ENCODE data around the gene STAT5B. TPM values are rescaled to one million over a fixed set of nuclear protein-coding genes. Genes with fewer than 3 reads are reported as not detected.

The STAT5B gene
- total and polyA plus RNA-seq, 10 donors, result 26.4 to 171 (median 101) TPM

DNA sequence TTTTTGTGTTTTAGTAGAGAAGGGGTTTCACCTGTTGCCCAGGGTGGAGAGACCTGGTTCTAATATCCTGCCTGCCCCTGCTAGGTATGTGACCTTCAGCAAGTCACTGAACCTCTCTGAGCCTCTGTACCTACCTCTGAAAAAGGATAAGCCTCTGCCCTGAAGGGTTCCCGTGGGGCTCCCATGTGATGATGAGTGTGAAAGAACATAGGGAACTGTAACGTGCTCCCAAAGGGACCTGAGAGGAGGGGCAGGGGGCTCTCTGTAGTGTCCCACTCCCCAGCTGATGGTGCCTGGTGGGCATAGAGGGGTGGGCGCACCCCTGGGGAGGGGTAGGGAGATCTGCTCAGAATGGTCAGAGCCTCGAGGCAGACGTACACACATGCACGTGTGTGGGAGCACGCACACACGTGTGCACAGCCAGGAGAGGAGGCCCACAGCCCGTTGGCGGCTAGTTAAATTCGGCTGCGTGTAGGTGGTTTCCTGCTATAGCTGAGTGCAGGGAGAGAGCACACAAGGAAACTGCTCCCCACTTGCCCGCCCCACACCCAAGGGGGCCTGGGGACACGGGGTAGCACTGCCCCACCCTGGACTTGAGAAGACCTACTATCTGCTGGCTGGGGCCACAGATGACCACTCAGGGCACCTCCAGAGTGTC lies 101.9 kb downstream of the STAT5B start:
- Histone ChIP-seq H3K27ac (no peak overlapping the region), H3K36me3 (no peaks in the 10 kb centered on the region), H3K4me1 (peaks cover 9 to 18% (median 14%) of the 10 kb centered on the region in 6 donors), H3K9me3 (no peaks in the 10 kb centered on the region), H3K27me3 (replicated peaks in 1 of 7) (peaks cover 0 to 2% (median 0%) of the 10 kb centered on the region in 7 donors), H3K4me3 (no peak overlapping the region)
- no peak for DNase-seq
- TF ChIP-seq, protein P1, sequence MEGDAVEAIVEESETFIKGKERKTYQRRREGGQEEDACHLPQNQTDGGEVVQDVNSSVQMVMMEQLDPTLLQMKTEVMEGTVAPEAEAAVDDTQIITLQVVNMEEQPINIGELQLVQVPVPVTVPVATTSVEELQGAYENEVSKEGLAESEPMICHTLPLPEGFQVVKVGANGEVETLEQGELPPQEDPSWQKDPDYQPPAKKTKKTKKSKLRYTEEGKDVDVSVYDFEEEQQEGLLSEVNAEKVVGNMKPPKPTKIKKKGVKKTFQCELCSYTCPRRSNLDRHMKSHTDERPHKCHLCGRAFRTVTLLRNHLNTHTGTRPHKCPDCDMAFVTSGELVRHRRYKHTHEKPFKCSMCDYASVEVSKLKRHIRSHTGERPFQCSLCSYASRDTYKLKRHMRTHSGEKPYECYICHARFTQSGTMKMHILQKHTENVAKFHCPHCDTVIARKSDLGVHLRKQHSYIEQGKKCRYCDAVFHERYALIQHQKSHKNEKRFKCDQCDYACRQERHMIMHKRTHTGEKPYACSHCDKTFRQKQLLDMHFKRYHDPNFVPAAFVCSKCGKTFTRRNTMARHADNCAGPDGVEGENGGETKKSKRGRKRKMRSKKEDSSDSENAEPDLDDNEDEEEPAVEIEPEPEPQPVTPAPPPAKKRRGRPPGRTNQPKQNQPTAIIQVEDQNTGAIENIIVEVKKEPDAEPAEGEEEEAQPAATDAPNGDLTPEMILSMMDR (IDR thresholded peaks at IDR 0.05 in 8 of 11, conservative IDR thresholded peaks at IDR 0.05 in 3 of 11), result no peak
- TF ChIP-seq POLR2AphosphoS5 (IDR thresholded peaks at IDR 0.05), result no peak
- TF ChIP-seq POLR2A (IDR thresholded peaks at IDR 0.05), result no peak
- intact Hi-C loops (cut with DNase I; ENCODE audit: low total_unique reads), result no loop called here
- 61 to 74% (median 66%) methylated on average over 13 to 14 of the region's 14 CpGs for WGBS, 5 donors

DNA sequence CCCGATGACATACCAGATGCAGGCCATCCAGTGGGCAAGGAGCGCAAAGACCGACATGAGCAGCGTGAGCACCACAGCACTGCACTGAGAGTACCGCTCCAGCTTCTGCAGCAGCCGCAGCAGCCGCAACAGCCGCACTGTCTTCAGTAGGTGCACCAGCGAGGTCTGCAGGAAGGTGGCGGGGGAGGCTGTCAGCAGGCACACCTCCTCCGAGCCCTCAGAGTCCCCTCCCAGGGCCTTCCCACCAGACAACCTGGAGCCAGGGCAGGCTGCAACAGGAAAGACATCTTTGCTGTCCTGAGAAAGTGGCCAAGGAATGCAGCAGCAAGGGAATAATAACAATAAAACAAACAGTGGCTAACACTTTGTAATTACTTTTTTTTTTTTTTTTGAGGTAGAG lies 104.4 kb downstream of the STAT5B start:
- 77 to 96% (median 85%) methylated on average over 4 to 11 of the region's 11 CpGs for WGBS, 5 donors

DNA sequence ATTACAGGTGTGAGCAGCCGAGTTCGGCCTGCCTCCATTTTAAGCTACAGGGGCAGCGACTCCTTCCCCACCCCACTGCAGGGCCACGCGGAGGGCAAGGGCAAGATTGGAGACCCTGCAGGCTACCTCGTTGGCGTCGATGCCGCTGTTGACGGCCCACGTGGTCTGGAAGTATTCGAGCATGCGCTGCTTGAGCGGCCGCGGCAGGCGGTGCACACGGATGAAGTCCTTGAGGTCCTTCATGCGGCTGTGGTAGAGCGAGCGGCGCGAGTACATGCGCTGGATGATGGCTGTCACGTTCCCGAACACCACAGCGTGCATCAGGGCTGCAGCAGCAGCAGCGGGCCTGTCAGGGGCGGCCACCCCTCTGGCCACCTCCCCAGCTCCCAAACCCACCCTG lies 106.8 kb downstream of the STAT5B start:
- Histone ChIP-seq H3K27me3 (replicated peaks in 1 of 7) (no peaks in the 10 kb centered on the region), H3K4me3 (no peak overlapping the region), H3K4me1 (no peaks in the 10 kb centered on the region), H3K36me3 (no peaks in the 10 kb centered on the region), H3K27ac (no peak overlapping the region), H3K9me3 (no peaks in the 10 kb centered on the region)
- DNase-seq, result no peak
- TF ChIP-seq POLR2AphosphoS5 (IDR thresholded peaks at IDR 0.05) (no peak), POLR2A (IDR thresholded peaks at IDR 0.05) (no peak)
- TF ChIP-seq, protein P1 (IDR thresholded peaks at IDR 0.05 in 8 of 11, conservative IDR thresholded peaks at IDR 0.05 in 3 of 11), result no peak
- intact Hi-C loops (cut with DNase I; ENCODE audit: low total_unique reads), result no loop called here
- 93 to 100% (median 97%) methylated on average over 2 to 29 of the region's 29 CpGs for WGBS, 5 donors

More for the DNA sequence above, 104.4 kb downstream of the STAT5B start:
- no peaks in the 10 kb centered on the region for H3K27me3 ChIP-seq (replicated peaks in 1 of 7)
- no peak overlapping the region for H3K4me3 ChIP-seq
- no peak overlapping the region for H3K27ac ChIP-seq
- H3K4me1 ChIP-seq, result no peaks in the 10 kb centered on the region
- TF ChIP-seq POLR2A (IDR thresholded peaks at IDR 0.05) (no peak), POLR2AphosphoS5 (IDR thresholded peaks at IDR 0.05) (no peak)
- TF ChIP-seq, protein P1 (IDR thresholded peaks at IDR 0.05 in 8 of 11, conservative IDR thresholded peaks at IDR 0.05 in 3 of 11), result no peak
- no peaks in the 10 kb centered on the region for H3K9me3 ChIP-seq
- no peak for DNase-seq
- H3K36me3 ChIP-seq, result no peaks in the 10 kb centered on the region
- intact Hi-C loops (cut with DNase I; ENCODE audit: low total_unique reads), result no loop called here

DNA sequence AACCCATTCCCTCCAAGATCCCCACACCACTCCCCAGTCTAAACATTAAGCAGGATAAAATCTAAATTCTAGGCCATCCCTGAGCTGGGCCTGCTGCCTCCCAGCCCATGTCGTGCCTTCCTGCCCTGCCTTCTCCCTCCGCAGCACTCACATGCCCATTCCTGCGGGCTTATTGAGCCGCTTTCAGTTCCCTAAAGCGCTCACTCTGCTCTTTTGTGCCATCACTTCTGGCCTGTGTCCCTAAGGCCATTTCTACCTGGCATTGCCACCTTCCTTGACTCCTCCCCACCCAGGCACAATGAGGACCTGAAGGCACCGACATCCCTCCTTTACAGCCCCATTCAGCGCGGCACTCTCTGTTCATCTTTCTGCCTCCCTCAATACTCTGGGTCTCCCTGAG lies 108.4 kb downstream of the STAT5B start:
- 84 to 93% (median 92%) methylated on average over 8 of the region's 8 CpGs for WGBS, 5 donors
- H3K9me3 ChIP-seq, result no peaks in the 10 kb centered on the region
- no peaks in the 10 kb centered on the region for H3K27me3 ChIP-seq (replicated peaks in 1 of 7)
- H3K4me3 ChIP-seq, result no peak overlapping the region
- no peaks in the 10 kb centered on the region for H3K36me3 ChIP-seq
- no peak for DNase-seq
- H3K4me1 ChIP-seq, result no peaks in the 10 kb centered on the region
- H3K27ac ChIP-seq, result no peak overlapping the region
- TF ChIP-seq POLR2A (IDR thresholded peaks at IDR 0.05) (no peak), POLR2AphosphoS5 (IDR thresholded peaks at IDR 0.05) (no peak)
- TF ChIP-seq, protein P1 (IDR thresholded peaks at IDR 0.05 in 8 of 11, conservative IDR thresholded peaks at IDR 0.05 in 3 of 11), result no peak
- intact Hi-C loops (cut with DNase I; ENCODE audit: low total_unique reads), result no loop called here
